GM19240 (cell line): ENCODE data around the gene GRM4.

Experiments
- DNase-seq: peaks from one replicate; pipeline ENCODE4 v3.0.0; 2011; ENCODE audit warnings: low spot score; ENCODE audit not compliant: insufficient read length

The GRM4 gene

GRCh38 chr6:33983109-33983716, 162.7 kb downstream of the GRM4 start:
- no peak for DNase-seq

GRCh38 chr6:33981861-33982260, 164.0 kb downstream of the GRM4 start:
- no peak for DNase-seq

- no peak for DNase-seq
Measured at GRCh38 chr6:33981421-33981820, 164.5 kb downstream of the GRM4 start.

- no peak for DNase-seq
Measured at GRCh38 chr6:33980176-33981175, 165.4 kb downstream of the GRM4 start.

GRCh38 chr6:33979750-33980149, 166.1 kb downstream of the GRM4 start:
- DNase-seq: no peak

GRCh38 chr6:33978412-33979150, 167.3 kb downstream of the GRM4 start:
- no peak for DNase-seq

- DNase-seq: no peak
Measured at GRCh38 chr6:33977606-33978411, 168.1 kb downstream of the GRM4 start.

- DNase-seq: no peak
Measured at GRCh38 chr6:33976437-33977360, 169.2 kb downstream of the GRM4 start.

GRCh38 chr6:33975661-33976436, 170.0 kb downstream of the GRM4 start:
- no peak for DNase-seq

- no peak for DNase-seq
Measured at GRCh38 chr6:33974471-33974870, 171.4 kb downstream of the GRM4 start.

GRCh38 chr6:33974030-33974429, 171.9 kb downstream of the GRM4 start:
- DNase-seq: no peak

GRCh38 chr6:33971580-33971979, 174.3 kb downstream of the GRM4 start:
- no peak for DNase-seq
